HL-60/S4 treated with retinoic acid at 250 ng/mL for 4 days and 3 days (cell line): ENCODE data around the gene PTPN1.

ENCODE experiments used
- in situ Hi-C: fragments of 300-500 bp; cut with MboI; formaldehyde crosslinking; loops from 2 replicates; pipeline ENCODE4 v1.7.0; 2022; ENCODE audit warnings: low sequenced_read_pairs

PTPN1 gene

DNA sequence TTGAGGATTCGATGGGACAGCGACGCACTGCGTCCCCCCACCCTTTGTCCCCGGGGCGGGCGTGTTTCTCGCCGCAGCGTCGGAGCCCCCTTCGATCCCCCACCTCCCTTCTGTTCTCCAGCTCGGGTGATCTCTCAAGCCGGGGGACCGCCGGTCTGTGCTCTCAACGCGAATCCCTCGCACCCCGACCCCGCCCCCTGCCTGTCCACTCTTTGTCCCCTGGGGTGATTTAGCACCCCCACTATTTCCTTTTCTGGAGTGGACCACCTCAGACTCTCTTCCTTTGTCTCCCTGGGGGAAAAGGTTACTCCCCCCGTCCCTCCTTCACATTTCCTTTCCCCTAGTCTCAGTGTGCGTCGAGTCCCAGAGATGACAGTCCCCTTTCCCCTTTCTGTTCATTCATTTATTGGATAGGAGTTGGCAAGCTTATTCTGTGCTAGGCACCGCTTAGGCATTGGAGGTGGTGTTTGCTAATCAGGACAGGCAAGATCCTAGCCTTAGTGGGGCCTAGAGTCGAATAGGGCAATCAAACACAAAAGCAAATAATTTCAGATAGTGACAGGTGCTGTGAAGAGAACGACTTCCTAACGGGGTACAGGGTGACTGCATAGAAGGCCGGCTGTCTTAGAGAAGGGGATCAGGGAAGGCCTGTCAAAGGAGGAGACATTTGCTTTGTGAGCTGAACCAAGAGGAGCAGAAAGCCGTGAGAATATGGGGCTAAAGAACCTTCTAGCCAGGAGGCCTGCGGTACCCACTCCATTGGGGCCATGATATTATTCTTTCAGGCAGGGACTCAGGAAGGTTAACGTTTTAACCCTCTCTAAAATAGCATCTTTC, 741 bp downstream of the PTPN1 start:
- in situ Hi-C loops: no loop called here

DNA sequence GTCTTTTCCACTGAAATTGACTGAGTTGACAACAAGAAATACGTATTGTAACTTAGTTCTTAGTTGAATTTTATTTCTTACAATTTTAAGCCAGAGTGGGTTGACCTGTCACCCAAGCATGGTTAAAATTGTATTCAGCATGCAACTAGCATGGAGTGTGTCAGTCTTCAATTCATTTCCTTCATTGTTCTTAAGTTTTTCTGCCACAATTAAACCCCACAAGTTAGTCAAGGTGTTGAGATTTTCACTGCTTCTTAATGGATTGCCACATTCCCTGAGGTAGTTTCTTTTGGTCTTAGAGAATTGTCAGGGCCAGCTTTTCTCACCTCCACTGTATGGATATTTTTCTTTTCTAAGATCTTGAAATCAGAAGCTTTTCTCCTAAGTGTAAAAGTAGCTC, 2.1 kb downstream of the PTPN1 start:
- in situ Hi-C loops: no loop called here

DNA sequence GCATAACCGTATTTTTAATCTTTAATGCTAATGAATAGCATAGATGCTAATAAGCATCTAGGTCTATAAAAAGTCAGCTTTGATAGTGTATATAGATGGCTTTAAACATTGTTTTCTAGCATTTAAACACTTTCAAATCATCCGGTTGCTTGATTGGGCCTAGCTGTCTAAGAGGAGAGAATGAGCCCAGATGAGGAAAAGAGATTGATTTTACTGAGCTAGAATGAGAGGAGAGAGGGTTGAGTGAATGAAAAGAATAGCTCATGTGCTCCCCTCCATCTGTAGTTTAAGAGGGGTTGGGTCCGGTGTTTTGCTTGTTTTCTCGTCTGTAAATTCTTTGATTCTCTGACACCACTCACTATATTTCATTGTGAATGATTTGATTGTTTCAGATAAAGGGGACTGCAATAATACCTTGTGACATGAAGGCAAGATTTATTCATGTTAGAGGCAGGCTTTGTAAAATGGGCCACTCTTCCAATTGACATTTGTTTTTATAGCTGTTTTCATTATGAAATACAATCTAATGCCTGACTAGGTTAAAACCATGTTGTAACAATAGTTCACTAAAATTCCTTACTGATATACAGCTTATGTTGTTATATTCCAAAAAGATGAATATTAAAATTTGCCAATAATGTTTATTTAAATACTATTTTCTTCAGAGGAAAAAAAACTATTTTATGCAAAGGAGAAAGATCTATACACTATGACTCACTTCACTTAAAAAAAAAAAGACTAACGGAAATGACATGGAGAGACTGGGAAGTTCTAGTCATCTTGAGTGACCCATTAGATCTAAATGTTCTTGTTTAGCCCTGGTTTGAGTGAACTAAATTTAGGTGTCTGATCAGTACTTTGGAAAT, 3.2 kb downstream of the PTPN1 start:
- in situ Hi-C loops: no loop called here

DNA sequence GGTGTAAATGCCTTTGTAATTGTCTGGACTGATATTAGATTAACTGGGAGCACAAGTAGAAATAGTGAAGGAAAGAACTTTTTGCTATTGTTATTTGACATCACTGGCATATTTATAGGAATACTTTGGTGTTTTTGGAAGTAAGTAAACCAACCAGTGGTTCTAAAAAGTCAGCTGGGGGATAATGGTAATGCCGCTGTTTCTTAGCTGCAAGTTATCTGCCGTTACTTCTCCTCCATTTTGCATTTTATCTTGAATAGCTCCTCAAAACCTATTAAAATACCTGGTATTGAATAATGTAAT, 3.8 kb downstream of the PTPN1 start:
- in situ Hi-C loops: no loop called here

DNA sequence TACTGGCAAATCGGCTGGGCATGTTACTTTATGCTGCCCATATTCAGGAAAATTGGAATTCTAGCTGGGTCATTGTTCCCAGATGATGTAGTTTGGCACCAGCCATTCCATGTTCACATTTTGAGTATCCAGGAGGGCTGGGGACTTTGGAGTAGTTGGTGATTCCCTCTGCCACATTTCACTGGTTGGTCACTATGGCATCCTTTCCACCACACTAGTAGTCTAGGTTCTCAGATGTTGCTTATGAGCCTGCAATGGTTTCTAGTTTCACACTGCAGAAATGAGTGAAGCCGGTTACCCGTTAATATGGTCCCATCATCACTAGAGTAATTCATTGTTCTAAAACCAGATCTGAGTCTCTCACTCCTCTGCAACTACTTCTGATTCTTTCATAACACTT, 4.6 kb downstream of the PTPN1 start:
- in situ Hi-C loops: no loop called here

DNA sequence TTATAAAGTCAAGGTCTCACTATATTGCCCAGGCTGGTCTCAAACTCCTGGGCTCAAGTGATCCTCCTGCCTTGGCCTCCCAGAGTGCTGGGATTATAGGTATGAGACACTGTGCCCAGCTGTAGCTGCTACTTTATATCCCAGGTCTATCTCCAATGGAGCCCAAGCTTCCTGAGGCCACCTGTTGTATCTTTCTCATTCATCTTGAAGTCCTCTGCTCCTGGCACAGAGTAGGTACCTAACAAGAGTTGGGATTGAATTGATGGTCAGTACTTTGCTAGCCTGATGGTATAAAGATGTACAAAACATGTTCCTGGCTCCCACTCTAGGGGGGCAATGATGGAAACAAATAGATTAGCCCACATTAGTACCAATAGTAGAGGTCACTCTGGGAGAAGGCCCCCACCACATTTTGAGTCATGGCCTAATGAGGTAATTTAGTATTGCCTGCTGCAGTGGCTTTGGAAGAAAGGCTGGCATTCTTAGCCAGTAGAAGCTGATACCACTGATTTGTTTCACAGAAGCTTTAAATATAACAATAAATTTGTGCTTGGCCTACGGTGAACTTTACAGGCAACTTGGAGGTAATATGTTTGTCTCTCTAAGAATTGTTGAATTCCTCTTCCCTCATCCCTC, 5.4 kb downstream of the PTPN1 start:
- in situ Hi-C loops: no loop called here

DNA sequence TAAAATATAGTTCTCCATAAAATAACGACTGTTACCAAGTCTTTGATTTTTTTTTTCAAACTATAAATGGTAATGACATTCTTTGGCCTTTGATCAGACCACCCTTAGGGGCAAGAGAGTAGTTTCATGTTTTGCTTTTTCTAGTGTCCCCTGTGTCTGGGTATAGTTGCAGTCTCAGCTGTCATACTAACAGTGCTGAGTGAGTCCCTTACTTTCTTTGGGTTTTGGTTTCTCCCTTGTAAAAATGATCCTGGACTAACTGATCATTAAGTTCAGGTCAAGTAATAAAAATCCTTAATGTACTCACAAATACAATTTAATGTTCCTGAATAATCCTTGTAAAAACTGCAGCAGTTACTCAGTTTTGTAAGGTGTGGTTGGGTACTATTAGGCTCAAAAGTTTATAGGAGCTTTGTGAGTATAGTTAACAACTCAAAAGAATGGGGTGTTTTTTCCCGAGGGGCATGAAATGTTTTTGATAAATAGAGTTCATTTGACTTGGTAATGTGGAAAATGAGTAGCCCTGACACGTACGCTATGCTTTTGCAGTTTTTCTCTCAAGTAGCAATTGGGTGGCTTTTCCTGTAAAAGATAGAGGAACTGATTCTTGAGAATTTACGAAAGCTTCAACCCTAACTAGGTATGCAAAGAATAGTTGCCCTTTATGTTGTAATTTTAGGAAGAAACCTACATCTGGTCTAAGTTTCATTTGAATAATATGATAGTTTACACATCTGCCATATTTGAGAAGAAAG, 6.2 kb downstream of the PTPN1 start:
- in situ Hi-C loops: no loop called here

DNA sequence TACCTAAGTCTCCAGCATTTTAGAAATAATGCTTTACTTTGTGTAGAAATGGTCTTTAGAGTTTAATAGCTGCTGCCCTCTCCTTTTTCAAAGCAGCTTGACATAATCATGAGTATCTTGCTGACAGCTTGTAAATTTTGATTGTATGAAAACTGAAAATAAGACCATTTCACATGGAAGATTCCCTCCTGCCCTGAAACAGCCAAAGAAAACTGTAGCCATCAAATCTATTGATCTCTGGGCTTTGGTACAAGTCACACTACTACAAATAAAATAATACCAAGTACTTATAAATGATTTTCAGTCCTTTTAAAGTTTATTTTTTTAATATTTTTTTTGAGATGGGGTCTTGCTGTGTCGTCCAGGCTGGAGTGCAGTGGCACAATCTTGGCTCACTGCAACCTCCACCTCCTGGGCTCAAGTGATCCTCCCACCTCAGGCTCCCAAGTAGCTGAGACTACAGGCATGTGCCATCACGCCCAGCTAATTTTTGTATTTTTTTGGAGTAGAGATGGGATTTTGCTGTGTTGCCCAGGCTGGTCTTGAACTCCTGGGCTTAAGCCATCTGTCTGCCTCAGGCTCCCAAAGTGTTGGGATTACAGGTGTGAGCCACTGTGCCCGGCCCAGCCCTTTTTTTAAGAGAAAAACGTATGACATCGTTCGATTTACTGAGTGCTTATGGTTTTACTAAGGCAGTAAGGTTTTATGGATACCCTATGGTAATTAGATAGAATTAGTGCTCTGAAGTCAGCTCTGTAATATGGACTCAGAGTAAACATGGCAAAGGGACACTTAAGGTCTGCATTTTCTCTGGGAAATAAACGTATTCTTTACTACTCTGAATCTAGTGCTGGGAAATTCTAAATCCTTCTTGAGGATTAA, 7.0 kb downstream of the PTPN1 start:
- in situ Hi-C loops: no loop called here

DNA sequence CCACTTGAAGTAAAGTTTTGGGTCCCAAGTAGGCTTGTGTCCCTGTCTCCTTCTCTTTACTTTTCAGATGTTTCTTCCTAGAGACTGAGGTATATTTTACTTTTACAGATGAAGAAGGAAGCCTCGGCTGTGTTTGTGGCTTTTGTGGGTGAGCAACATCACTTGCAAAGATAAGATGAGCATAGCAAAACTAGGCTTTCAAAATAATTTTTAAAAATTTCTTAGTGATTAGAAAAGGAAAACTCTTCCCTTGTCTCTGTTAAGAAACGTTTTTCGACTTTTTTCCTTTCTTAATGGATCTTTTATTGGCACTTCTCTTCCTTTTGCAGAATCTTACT, 7.6 kb downstream of the PTPN1 start:
- in situ Hi-C loops: no loop called here

DNA sequence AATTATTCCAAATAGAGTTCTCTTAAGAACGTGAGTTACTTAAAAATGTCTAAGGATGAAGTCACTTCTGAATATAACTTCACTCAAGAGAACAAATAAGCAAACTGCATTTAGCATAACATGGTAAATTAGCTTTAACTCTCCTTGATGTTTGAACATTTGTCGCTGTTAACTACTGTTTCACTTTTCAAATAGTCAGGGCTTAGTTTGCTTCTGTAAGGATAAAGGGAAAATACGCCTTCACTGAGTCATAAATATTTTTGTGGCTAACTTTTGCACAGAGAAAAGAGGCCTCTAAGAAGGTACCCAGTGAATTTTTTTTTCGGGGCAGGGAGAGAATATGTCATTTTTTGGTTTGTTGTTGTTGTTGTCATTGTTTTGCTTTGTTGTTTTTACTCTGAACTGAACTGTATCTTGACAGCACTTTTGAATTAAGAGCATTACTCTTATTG, 8.1 kb downstream of the PTPN1 start:
- in situ Hi-C loops: no loop called here

DNA sequence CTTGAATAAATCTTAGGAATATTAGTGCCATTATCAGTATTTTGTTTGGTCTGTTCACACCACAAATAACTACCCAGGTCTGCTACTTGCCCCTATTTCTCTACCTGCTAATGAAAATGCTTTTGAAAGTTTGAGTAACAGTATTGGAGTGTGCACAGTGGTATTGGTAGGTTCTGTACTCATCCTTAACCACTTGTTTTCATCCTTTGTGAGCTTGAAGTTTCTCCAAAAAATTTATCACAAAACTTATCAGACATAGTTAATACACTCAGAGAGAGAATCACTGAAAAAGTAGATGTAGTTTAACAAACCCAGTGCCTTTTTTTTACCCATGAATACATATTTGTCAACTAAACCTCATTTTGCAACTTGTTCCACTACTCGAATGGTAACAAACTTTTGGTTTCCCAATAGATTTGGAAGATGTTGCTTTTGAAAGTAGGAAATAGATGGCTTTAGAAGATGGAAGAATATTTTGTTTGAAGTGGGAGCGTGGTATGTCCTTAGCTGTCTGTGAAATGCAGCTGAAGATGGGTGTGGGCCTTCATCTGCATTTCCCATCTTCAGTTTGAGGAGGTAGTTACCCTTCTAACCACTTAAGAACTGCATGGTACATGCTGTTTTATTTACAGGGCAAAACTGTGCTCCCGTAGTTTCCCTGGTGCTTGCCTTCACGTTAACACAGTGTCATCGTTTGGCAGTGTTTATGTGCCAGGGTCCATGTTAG, 9.0 kb downstream of the PTPN1 start:
- in situ Hi-C loops: no loop called here

DNA sequence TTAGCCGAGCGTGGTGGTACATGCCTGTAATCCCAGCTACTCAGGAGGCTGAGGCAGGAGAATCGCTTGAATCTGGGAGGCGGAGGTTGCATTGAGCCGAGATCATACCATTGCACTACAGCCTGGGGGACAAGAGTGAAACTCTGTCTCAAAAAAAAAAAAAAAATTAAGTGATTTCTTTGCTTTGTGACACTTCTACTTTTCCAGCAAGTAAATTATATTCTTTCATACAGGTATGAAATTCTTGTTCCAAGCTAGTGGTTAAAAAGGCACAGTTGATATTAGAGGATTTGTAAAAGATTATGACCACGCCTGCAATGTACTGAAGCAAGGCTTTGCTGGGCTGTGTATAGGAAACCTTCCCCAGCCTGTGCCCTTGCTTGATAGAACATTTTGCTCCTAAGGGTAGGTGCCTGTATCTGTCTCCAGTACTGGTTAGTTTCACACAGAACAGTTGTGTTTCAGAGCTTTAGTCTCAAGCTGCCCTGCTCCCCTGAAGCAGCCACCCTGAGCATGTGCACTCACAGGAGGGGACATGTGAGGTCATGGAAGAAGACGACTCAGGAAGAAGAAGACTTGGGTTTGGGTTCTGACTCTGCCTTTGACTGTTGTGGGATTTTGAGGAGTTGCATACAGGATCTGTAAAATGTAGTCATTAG, 10.2 kb downstream of the PTPN1 start:
- in situ Hi-C loops: no loop called here

DNA sequence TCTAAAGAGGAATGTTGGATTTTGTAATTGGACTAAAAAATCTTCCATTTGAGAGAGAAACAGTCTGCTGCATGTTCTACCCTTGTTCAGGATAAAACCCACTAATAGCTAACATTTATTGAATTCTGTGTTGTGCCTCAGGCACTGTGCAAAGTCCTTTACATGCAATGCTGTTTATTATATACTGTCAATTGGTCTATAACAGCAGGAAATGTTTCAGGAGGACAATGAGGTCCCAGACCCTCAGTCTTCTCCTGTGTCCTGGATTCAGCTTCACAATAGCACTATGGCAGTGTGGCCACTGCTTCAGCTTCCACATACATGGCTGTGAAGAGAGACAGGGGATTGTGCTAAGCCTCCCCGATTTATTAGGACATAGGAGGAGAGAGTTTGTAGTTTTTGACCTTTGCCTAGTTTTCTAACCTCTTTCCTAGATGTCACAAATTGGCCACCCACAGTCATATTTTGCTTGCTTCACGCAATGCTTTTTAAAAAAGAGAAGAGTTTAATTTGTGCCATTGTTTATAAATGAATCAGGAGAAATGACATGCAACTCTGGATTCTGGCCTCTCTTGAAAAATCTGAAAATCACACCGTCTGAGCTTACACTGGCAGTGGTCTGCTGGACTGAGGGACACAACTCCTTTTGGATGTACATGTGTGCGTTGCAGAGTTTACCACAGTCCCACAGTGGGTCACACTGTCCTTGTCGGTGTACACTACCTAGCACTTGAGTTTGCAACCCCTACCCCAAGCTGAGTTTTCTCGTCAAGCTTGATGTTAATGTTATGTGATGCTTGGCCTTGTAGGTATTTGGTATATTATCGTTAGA, 11.3 kb downstream of the PTPN1 start:
- in situ Hi-C loops: no loop called here

DNA sequence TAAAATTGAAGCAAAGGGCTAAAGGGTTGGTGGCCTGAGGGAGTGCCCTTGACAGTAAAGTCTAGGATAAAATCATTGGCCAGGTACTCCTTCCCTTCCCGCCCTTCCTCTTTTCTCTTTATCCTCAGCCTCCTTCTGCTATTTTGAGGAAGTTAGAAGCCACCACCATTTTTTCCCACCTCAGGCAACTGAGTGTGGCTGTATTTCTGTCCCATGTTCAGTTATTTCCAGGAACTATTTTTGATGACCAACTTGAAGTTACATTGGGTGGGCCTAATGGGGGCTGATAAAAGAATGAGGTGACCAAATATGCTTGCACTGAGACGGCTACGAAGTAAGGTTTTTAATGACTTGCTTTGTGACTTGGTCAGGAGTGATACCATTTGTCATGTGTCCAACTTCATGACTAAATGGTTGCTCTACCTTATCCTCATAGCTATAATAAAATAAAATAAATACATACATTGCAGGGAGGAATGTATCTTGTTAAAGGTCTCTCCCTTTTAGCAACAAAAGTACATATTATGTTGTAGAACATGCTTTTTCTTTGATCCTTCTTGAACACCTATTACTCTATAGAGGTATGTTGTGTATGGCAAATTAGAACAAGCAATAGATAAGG, 12.0 kb downstream of the PTPN1 start:
- in situ Hi-C loops: no loop called here

DNA sequence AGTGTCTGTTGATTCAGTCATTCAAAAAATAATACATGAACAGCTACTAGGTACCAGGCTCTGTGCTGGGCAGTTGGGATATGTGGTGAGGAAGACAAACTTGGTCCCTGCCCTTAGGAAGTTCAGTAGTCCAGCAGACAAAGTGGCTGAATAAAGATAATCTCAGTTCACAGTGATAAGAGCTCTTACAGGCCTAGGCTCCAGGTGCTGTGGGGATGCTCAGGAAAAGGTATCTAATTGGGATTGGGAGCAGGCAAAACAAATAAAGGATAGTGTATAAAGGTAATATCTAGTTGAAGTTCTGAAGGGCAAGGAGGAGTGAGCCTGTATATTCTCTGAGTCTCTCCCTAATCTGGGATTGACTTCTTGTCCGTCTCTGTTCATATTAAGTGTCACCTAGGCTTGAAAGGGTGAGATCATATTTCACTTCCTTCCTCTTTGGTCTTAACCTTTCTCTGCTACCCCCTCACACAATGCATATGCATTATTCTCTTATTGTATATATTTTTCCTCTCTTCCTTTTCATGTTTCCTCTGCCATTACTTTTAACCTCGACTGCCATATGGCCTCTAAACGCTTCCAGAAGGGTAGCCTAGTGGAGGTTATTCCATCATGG, 13.5 kb downstream of the PTPN1 start:
- in situ Hi-C loops: no loop called here

DNA sequence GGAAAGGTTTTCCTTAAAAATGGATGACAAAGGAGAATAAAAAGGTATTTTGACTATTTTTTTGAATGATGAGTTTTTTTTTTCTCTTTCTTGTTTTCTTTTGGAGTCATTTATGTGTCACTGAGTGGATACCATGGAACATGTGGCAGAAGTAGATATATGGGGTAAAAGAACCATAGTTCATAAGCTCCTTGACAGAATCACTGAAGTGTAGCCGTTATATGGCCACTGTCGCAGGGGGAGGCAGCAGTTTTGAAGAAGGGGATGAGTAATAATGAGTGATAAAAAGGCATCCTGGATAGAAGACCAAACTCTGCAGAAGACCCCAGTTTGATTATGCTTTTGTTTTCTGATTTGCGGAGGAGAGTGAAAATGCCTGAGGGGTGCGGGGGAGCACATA, 15.5 kb downstream of the PTPN1 start:
- in situ Hi-C loops: no loop called here

DNA sequence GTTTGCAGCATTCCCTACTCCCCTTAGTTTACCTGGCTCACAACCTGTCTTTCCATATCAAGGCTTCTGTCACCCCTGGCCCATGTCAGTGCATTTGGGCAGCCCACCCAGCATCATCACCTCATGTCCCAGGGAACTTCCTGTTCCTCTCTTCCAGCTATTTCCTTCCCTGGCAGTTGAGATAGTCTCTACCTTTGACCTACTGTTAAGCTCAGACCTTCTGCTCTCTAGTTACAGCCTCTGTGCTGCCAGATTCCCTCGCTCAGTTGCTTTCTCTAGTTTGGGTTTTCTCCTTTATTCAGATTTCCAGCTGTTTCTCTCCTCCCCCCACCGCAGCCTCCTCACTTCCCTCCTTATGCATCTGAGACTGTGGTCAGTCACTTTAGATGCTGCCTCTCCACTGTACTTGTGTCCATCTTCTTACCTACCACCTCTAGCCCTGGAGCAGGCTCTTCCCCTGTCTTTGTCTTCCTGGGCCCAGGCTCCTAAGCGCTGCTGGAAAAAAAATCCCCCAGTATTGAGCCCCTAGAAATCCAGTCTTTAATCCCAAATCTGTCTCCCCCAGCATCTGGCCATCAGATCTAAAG, 16.3 kb downstream of the PTPN1 start:
- in situ Hi-C loops: no loop called here
